GM19193 (cell line): Measurements from ENCODE around the gene OTX2.

Experiments used
- POLR2A ChIP-seq: IDR thresholded peaks from 4 replicates; pipeline ENCODE4 v1.6.1; 2011; ENCODE audit not compliant: insufficient read depth, insufficient read length; ENCODE audit errors: extremely low read depth

Gene OTX2

DNA sequence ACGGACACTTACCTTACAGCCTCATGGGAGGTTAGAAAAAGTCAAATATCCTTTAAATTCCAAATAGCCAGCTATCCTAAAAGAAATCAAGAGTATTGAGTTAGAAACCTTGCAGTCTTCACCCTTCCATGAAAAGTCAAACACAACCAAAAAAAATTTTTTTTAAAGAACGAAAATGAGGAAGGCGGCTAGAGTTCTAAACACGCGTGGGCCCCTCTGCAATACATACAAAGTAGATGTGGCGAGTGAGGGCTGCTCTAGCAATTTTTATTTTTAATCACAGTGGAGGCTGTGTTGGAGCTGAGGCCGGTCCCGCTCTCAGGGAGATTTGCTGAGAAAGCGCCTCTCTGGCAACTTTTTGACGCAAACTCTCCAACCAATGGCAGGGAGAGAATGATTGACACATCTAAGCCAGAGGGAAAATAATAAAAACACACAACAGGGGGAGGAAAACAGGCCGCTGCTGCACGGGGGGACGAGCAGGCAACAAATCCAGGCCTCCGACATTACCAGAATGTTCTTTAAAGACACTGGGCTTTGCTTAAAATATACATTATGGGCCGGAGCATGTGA, at the start of gene OTX2:
Gene OTX2, minus strand, starts transcription at position 333 of the 573 bp plus-strand sequence. CDS start 5,023 bp downstream, outside the sequence.
- no peak for TF ChIP-seq POLR2A

DNA sequence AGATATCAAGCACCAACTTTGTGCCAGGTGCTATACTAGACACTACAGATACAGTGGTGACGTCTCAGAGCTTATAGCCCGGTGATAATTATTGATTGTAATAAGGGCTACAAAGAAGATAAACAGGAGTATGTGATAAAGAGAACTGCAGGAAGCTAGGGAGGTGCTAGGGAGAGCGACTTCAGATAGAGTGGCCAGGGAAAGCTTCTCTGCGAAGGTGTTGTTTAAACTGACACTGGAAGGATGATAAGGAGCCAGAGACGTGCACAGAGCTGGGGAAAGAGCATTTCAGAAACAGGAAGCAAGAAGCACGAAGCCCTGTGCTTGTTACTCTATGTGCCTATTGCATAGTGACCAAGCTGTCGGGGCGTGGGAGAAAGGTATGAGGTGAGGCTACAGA, 48.1 kb upstream of the OTX2 start:
- TF ChIP-seq POLR2A: no peak

- TF ChIP-seq POLR2A: no peak
Observed at GRCh38 chr14:56857216-56857615, 46.9 kb upstream of the OTX2 start.

GRCh38 chr14:56855891-56856461, 45.7 kb upstream of the OTX2 start:
- TF ChIP-seq POLR2A: no peak

DNA sequence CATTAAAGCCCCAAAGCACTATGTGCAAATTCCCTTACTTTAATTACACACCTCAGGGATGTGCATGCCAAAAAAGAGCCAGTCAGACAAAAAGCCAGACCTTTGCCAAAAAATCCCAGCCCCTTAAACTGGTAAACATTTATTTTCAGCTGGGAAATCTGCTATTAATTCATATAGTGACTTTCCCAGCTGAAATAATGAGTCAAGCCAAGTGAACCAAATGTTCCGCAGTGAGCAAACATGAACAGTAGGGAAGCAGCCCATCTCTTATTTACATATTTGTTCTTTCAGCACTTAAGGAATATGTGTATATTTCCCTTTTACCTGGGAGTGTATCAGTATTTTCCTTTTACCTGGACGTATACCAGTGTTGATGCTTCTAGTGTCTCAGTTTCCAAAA, 44.0 kb upstream of the OTX2 start:
- TF ChIP-seq POLR2A: no peak

DNA sequence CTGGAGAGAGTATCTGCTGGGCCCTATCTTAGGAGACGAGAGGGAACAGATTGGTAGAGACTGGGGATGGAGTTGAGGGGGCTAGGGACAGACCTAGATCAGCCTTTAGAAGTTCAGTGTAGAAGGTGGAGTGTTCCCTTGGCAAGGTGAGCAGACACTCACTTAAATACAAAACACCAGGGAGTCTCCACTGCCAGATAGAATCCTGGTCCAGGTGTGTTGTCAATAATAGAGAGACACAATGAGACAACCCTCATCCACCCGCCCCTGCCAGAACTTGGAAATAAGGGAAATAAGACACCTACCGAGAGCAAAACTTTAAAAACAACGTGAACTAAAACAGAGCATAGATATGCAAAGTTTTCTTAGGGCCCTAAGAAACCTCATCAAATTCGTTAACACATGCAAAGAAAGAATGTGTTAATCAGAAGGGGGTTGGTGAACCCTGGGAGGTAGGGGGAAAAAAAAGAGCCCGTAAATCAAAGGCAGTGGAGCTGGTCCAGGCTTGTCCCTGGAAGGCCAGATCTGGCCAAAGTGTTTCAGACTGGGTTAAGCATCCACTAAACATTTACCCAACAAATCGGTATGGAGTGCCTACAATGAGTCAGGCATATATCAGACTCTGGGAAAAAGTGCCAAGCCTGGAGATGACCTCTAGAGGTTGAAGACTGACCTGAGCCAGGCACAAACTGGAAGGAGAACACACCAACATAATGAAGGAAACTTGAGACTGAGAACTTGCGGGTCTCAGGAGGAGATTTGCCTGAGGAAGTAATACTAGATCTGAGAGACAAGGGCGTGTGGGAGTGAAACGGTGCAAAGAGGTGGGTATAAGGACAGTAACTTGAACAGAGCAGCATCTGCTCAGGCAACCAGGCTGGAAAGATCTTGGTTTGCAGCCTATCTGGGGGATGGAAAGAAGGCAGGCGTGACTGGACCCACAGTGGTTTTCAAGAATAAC, 37.0 kb upstream of the OTX2 start:
- no peak for TF ChIP-seq POLR2A

GRCh38 chr14:56844406-56845002, 34.2 kb upstream of the OTX2 start:
- TF ChIP-seq POLR2A: no peak

DNA sequence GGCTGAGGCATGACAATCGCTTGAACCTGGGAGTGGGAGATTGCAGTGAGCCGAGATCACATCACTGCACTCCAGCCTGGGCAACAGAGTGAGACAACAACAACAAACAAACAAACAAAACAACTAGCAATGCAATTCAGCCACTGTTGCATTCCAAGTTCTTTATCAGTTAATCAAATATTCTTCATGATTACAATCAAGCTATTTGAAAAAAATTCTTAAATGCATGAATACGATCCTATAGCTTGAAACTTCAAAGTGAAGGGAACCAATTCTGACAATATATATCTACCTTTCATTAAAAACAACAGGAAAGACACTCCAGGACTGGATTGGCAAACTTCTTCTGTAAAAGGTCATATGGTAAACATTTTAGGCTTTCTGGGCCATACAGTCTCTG, 31.3 kb upstream of the OTX2 start:
- no peak for TF ChIP-seq POLR2A

DNA sequence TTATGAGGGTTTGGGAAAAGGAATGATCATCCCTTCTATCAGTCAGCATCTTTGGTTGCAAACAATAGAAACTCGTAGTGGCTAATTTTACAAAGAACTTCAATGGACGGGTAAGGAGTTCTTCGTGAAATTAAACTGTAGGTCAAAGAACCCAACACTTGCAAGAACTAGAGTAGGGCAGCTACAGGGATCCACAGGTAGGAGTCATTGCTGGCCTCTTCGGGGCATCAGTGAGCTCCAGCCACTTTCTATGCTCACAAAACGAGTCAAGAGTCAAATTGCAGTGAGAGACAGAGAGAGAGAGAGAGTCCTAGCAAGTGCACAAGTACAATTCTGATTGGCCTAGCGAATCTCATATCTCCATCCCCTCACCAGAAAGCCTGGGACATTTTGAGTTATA, 29.9 kb upstream of the OTX2 start:
- TF ChIP-seq POLR2A: no peak

- no peak for TF ChIP-seq POLR2A
Observed at GRCh38 chr14:56829151-56829550, 18.9 kb upstream of the OTX2 start.

GRCh38 chr14:56826214-56826613, 15.9 kb upstream of the OTX2 start:
- no peak for TF ChIP-seq POLR2A

DNA sequence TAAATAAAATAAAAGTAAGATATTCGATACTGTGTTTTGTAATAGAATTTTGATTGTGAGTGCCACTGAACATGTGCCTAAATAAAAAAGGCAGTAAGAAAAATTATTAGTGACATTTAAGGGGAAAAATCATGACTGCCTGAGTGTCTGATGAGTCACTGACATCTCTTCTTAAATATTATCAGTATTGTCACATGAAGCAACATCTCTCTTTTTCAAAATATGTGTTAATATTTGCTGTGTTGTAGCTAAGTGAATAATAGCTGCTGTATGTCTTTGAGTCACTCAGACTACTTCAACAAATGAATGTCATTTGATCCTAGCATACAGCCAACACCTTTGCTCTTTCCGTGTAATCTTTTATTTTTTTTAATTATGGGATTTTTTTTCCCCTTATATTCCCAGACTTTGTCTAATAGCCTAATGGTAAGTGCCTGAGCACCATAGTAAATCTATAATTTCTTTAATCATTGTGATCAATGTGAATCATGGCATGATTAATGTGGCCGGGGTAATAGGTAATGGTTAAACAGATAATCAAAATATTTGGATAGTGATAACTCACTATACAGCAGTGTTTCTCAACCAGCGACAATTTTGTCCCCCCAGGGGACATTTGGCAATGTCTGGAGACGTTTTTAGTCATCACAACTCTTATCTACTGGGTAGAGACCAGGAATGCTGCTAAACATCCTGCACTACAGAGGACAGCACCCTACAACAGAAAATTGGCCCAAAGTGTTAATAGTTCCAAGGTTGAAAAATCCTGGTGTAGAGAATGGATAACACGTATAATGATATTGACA, 11.7 kb upstream of the OTX2 start:
- TF ChIP-seq POLR2A: no peak

GRCh38 chr14:56821177-56821576, 10.9 kb upstream of the OTX2 start:
- no peak for TF ChIP-seq POLR2A

DNA sequence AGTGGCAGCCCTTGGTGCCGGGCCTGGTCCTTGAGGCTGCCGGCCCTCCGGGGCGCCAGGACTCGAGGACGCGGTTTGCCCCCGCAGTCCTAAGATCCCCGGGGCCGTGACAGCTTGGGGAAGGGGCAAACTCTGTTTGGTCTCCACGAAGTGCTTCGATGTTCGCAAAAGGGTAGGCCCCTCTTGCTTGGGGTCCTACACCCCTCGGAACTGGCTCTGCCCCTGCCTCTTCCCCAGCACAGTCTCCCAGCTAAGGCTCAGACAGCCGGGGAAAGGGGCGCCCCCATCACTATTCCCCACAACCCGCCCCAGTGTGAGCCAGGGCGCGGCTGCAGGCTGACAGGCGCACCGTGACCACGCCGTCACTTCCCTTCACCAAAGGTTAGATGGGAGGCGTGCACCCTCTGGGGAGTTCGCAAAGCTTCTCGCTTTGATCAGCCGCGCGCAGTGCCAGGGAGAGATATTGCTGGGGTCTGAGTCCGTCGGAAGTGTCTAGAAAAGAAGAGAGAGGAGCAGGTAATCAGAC, 7.2 kb upstream of the OTX2 start:
- no peak for TF ChIP-seq POLR2A
